BJ (cell line): ENCODE results near the gene CLRN3. TPM values are rescaled to one million over a fixed set of nuclear protein-coding genes. Genes with fewer than 3 reads are reported as not detected.

Source experiments
- CTCF ChIA-PET: fragments of 350-600 bp; formaldehyde crosslinking; extraction: SDS; loops from one replicate; lab custom pipeline; 2021; ENCODE audit warnings: antibody characterized with exemption, inconsistent platforms; lab: Yijun Ruan, JAX
- POLR2A ChIA-PET: fragments of 300-600 bp; sonication (Branson Sonifier 250); formaldehyde crosslinking; extraction: SDS; loops from one replicate; lab custom pipeline; 2021; ENCODE audit warnings: antibody characterized with exemption; lab: Charles Lee
- DNase-seq: peaks from one replicate; pipeline ENCODE4 v3.0.0-alpha.2; 2011; ENCODE audit warnings: low read depth
- H3K27me3 ChIP-seq: 2 replicates; pipeline ENCODE4 v1.6.0; 2011; ENCODE audit warnings: low read length; ENCODE audit not compliant: control insufficient read depth, insufficient read depth
- H3K36me3 ChIP-seq: 2 replicates; pipeline ENCODE4 v1.5.1; 2011; ENCODE audit warnings: low read length; ENCODE audit not compliant: control insufficient read depth, insufficient read depth
- H3K4me3 ChIP-seq: 2 replicates; pipeline ENCODE4 v1.5.1; 2011; ENCODE audit warnings: low read depth, mild to moderate bottlenecking, control low read depth, low read length
- CTCF ChIP-seq: IDR thresholded peaks from 2 replicates; pipeline ENCODE4 v1.5.1; 2011; ENCODE audit warnings: low read depth, mild to moderate bottlenecking, control low read depth, inconsistent platforms, low read length, moderate library complexity; ENCODE audit not compliant: insufficient read depth
- polyA plus RNA-seq: library from polyadenylated mRNA; depleted of rRNA; stranded (reverse); fragments of >200 nt; gene quantifications from 2 replicates; pipeline ENCODE4 v1.2.3, GENCODE V29; 2011

Gene CLRN3
- polyA plus RNA-seq, 1 experiment, result not detected

GRCh38 chr10:127928021-127928806 is 35.5 kb upstream of the CLRN3 start:
- TF ChIP-seq CTCF, result no peak
- Histone ChIP-seq H3K36me3 (no peaks in the 10 kb centered on the region), H3K4me3 (no peak overlapping the region), H3K27me3 (no peaks in the 10 kb centered on the region)
- POLR2A ChIA-PET, result no interaction called here
- CTCF ChIA-PET, result no interaction called here
- no peak for DNase-seq

- CTCF ChIA-PET, result no interaction called here
- Histone ChIP-seq H3K36me3 (no peaks in the 10 kb centered on the region), H3K4me3 (no peak overlapping the region), H3K27me3 (no peaks in the 10 kb centered on the region)
- DNase-seq, result no peak
- POLR2A ChIA-PET, result no interaction called here
- TF ChIP-seq CTCF, result no peak
Observed at GRCh38 chr10:127926455-127926854, 33.7 kb upstream of the CLRN3 start.

- POLR2A ChIA-PET, result no interaction called here
- Histone ChIP-seq H3K36me3 (no peaks in the 10 kb centered on the region), H3K4me3 (no peak overlapping the region), H3K27me3 (no peaks in the 10 kb centered on the region)
- no peak for DNase-seq
- TF ChIP-seq CTCF, result no peak
- CTCF ChIA-PET, result interaction anchor here (0.9 to 2.1 kb wide), 3 partner anchors 11 to 86 kb away, joined by 3 to 5 read pairs (median 5); partner anchors contain the start of gene PTPRE
Observed at GRCh38 chr10:127925471-127926207, 32.9 kb upstream of the CLRN3 start.

- ChIA-PET CTCF (interaction anchor here (0.7 to 1.7 kb wide), 5 partner anchors 9 to 227 kb away, joined by 3 to 5 read pairs (median 3); no protein-coding TSS in a partner anchor), POLR2A (no interaction called here)
- DNase-seq, result no peak
- no peaks in the 10 kb centered on the region for H3K36me3 ChIP-seq
- H3K4me3 ChIP-seq, result no peak overlapping the region
- no peaks in the 10 kb centered on the region for H3K27me3 ChIP-seq
- TF ChIP-seq CTCF, result no peak
Observed at GRCh38 chr10:127923646-127924045, 30.9 kb upstream of the CLRN3 start.
